Muscle of arm (tissue), 14 donors: ENCODE measurements around the gene MC3R. TPM values are rescaled to one million over a fixed set of nuclear protein-coding genes. Genes with fewer than 3 reads are reported as not detected.
"Not testable (repeated sequence)": the region's sequence is repeated elsewhere in the genome, so short reads cannot be mapped to it uniquely, and the experiment has no call there.

Source experiments
- DNase-seq: peaks from one replicate; pipeline ENCODE4 v3.0.0-alpha.2; 2013
- long read RNA-seq, 11 donors: transcript quantifications; one replicate each; lab custom pipeline, GENCODE V29; 2026
- polyA plus RNA-seq, 12 donors: library from polyadenylated mRNA; unstranded; fragments of 120-200 nt; gene quantifications; one replicate each; pipeline ENCODE4 v1.2.1, GENCODE V29; 2013; ENCODE audit not compliant: insufficient read length in 12 of 12

MC3R gene
- polyA plus RNA-seq: not detected
- long read RNA-seq, donor 1: 0 reads
- long read RNA-seq, donor 2: 0 reads
- long read RNA-seq, donor 3: 0 reads
- long read RNA-seq, donor 4: 0 reads
- long read RNA-seq, donor 5: 0 reads
- long read RNA-seq, donor 6: 0 reads
- long read RNA-seq, donor 7: 0 reads
- long read RNA-seq, donor 8: 0 reads
- long read RNA-seq, donor 9: 0 reads
- long read RNA-seq, donor 10: 0 reads
- long read RNA-seq, donor 11: 0 reads

DNA sequence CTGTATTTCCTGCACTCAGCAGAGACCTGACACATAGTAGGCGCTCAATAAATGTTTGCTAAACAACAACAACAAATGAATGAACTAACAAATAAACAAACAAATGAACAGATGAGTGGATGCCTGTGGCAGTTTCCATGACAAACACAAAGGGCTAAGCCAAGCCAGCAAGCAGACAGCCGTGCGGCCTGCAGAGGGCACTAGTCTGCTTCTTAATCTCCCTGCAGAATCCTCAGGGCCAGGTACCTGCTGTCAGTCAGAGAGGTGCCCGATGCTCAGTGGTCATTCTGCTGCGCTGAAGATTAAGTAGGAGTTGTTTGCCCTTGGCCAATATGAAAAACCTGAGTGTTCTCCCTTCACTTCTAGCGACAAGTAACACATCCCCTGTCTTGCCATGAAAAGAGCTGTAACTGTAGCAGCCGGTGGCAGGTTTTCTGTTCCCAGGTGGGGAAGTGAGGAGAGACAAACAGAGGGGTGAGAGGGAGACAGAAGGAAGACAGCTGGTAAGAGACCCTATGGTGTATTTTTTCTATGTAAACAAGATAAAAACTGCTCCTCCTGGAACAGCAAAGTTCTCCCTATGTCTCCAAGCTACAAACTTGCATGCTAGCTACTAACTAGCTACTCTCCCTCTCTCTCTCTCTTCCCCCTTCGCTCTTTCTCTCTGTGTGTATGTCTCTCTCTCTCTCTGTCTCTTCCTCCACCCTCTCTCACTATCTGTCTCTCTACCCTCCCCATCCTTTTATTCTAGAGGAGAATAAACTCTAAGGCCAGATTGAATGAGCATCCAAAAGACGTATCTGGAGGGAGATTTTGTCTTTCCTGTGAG is at the start of gene MC3R:
MC3R (plus strand) TSS at position 779 of the 829 bp plus-strand sequence. CDS start 112 bp downstream, outside the sequence.
- DNase-seq: peak; percentile 25

DNA sequence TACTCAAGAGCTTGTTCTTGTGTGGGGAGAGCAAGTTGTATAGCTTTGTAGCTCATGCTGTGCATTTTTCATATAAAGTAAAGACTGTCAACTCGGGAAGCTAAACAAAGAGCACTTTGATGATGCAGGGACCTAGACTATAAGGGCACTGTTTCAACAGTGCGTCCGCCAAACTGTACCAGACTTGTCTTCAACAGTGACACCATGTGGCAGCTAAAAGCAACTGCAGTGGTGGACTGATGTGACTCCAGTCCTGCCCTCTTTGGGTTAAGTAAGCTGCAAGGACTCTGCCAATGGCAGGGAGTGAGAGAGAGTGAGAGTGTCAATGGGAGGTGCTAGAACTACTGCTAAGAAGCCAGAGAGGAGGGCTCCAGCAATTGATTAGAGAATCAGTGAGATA is 48.1 kb upstream of the MC3R start:
- no peak for DNase-seq

DNA sequence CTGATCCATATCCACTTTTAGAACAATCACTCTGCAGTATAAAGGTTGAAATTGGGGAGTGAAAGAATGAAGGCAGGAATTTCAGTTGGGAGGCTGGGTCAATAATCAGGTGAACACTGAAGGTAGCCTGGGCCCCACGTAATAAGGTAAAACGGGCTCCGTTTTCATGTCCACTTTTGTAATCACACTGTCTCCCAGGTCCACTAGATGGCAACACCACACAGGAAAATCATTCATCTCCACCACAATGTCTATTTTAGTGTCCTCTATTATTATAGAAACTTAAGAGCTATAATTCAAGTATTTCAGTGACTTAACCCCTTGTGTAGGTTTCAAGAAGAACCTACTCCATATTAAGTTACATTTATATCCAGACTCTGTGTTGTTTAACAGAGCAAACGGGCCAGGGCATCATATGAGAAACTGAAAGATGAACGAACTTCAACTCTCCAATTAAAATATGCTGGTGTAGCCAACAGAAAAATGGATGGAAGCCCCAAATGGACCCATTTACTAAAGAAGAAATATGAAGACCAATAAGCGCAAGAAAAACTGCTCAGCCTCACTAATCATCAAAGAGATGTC is 45.9 kb upstream of the MC3R start:
- DNase-seq: no peak

GRCh38 chr20:56204206-56204605 is 44.3 kb upstream of the MC3R start:
- no peak for DNase-seq

DNA sequence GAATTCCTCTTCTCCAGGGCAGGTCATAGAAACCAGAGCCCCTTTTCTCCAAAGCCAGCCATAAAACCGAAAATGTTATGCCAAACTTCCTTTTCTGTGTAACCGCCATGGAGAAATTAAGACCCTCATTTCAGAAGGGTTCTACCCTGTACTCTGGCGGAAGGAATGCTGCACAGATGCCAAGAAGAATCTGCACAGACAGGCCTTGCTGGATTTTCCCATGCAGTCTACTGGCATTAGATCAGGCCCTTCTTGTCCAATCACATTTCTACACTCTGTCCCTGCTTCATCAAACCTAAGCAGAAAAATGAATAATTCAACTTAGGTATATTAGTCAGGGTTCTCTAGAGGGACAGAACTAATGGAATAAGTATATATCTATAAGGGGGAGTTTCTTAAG is 43.2 kb upstream of the MC3R start:
- no peak for DNase-seq

GRCh38 chr20:56207656-56208055 is 40.9 kb upstream of the MC3R start:
- DNase-seq: no peak

DNA sequence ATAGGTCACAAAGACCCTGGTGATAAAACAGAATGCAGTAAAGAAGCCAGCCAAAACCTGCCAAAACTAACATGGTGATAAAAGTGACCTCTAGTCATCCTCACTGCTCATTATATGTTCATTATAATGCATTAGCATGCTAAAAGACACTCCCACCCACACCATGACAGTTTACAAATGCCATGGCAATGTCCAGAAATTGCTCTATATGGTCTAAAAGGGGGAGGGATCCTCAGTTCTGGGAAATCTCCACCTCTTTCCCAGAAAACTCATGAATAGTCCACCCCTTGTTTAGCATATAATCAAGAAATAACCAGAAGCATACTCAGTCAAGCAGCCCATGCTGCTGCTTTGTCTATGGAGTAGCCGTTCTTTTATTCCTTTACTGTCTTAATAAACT is 40.4 kb upstream of the MC3R start:
- DNase-seq: no peak

- DNase-seq: no peak
Measured at GRCh38 chr20:56211051-56211450, 37.5 kb upstream of the MC3R start.

GRCh38 chr20:56212091-56212490 is 36.4 kb upstream of the MC3R start:
- DNase-seq: no peak

GRCh38 chr20:56213321-56213720 is 35.2 kb upstream of the MC3R start:
- no peak for DNase-seq

GRCh38 chr20:56215115-56215514 is 33.4 kb upstream of the MC3R start:
- DNase-seq: no peak

DNA sequence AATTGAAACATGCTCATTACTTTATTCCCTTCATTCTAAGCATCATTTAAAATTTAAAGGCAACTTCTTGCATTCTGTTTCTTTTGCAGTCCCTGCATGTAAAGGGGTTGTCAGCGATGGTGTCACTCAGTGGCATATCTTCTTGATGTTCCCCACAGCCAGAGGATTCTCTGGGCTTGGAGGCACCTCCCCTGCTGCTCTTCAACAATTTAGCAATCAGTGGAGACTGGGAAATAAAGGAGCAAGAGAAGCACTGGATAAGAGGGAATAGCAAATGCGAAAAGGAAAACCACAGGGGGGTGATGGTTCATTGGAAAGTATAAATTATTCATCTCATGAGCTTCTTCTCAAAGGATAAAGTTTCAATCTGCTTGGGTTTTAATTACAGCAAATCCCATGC is 30.7 kb upstream of the MC3R start:
- no peak for DNase-seq

DNA sequence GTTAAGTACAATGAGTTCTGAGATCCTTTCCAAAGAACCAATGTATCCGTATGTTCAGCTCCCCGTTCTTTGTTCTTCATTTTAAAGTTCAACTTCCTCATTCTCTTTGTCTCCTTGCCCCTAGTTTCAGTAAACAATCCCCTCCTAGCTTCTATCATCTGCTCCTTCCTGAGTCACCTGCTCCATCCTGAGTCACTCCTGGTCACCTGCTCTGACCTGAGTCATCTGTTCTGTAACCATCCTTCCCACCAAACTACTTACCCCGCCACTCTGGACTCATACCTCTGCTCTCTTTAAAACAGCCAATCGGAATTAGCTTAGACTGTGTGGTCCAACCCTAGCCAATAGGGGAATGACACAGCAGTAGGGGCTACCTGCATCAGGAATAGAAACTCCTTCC is 27.3 kb upstream of the MC3R start:
- DNase-seq: not testable (repeated sequence)

DNA sequence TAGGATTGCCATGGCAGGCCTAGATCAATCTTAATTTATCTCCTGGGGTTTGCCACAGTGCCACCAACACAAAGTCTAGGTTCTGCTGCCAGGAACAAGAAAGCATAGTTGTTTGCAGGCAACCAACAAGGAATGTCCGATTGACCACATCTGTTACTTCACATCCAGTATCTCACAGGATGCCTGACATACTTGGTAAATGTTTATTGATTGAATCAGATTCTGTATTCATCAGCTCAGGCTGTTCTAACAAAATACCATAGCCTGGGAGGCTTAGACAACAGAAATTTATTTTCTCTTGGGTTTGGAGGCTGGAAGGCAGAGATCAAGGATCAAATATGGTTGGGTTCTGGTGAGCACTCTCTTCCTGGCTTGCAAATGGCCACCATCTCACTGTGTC is 26.3 kb upstream of the MC3R start:
- no peak for DNase-seq

- no peak for DNase-seq
Measured at GRCh38 chr20:56222945-56223344, 25.6 kb upstream of the MC3R start.

- DNase-seq: no peak
Measured at GRCh38 chr20:56223352-56223751, 25.2 kb upstream of the MC3R start.

GRCh38 chr20:56228021-56228420 is 20.5 kb upstream of the MC3R start:
- DNase-seq: no peak

GRCh38 chr20:56229812-56230211 is 18.7 kb upstream of the MC3R start:
- no peak for DNase-seq

DNA sequence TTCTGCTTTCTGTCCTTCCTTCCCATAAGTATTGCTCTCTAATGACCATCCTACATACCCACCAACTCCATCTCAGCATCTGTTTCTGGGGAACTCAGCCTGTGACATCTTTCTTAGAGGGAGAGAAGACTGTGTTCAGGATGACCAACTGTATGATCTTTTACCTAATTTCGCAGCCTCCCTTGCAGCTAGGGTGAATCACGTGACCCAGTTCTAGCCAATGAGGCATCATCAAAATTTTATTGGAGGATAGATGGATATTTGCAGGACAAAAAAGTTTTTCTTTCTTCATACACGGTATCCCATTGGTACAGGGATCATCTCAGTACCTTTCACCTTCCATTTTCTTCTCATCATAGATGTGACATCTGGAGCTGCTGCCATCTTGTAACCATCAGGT is 14.4 kb upstream of the MC3R start:
- no peak for DNase-seq

GRCh38 chr20:56237335-56237734 is 11.2 kb upstream of the MC3R start:
- DNase-seq: no peak

GRCh38 chr20:56244259-56244658 is 4.3 kb upstream of the MC3R start:
- no peak for DNase-seq

- DNase-seq: no peak
Measured at GRCh38 chr20:56245761-56246160, 2.8 kb upstream of the MC3R start.
